WERI-Rb-1 (cell line): ENCODE measurements around the gene LSR.
"Not testable (repeated sequence)": the region's sequence is repeated elsewhere in the genome, so short reads cannot be mapped to it uniquely, and the experiment has no call there.

ENCODE experiments used
- DNase-seq: peaks from one replicate; pipeline ENCODE4 v3.0.0-alpha.2; 2020
- H3K27ac ChIP-seq: fragments of 250-450 bp; sonication (Bioruptor Pico); 2 replicates; pipeline ENCODE4 v1.5.1; 2020; ENCODE audit warnings: mild to moderate bottlenecking, moderate library complexity
- H3K27me3 ChIP-seq: fragments of 250-450 bp; sonication (Bioruptor Pico); 2 replicates; pipeline ENCODE4 v1.5.1; 2021; ENCODE audit warnings: mild to moderate bottlenecking, low read depth, moderate library complexity; ENCODE audit not compliant: insufficient read depth, severe bottlenecking
- H3K36me3 ChIP-seq: fragments of 250-450 bp; sonication (Bioruptor Pico); 2 replicates; pipeline ENCODE4 v1.5.1; 2020; ENCODE audit warnings: mild to moderate bottlenecking, moderate library complexity
- H3K4me3 ChIP-seq: 2 replicates; pipeline ENCODE4 v1.5.1; 2011; ENCODE audit warnings: low read depth, mild to moderate bottlenecking, control low read depth, low read length
- H3K9me3 ChIP-seq: fragments of 250-450 bp; sonication (Bioruptor Pico); 2 replicates; pipeline ENCODE4 v1.5.1; 2021; ENCODE audit warnings: mild to moderate bottlenecking, moderate library complexity; ENCODE audit not compliant: severe bottlenecking
- TF ChIP-seq, protein P1 (sequence below): IDR thresholded peaks from 2 replicates; pipeline ENCODE4 v1.5.1; 2011; ENCODE audit warnings: low read depth, mild to moderate bottlenecking, control low read depth, inconsistent platforms, low read length

LSR gene

DNA sequence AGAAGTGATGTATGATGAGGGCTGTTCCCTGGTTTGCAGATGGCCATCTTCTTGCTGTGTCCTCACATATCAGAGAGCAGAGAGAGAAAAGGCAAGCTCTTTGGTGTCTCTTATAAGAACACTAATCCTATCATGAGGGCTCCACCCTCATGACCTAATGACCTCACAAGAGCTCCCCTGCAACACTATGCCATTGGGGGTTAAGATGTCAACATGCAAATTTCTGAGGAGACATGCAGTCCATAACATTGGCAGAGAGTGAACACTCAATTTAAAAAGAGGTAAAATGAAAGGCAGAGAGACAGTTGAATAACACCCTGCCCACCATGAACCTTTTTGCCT is 31.2 kb upstream of the LSR start:
- H3K27me3 ChIP-seq, result no peaks in the 10 kb centered on the region
- H3K36me3 ChIP-seq, result no peaks in the 10 kb centered on the region
- no peak for DNase-seq
- H3K27ac ChIP-seq, result no peak overlapping the region
- TF ChIP-seq, protein P1, sequence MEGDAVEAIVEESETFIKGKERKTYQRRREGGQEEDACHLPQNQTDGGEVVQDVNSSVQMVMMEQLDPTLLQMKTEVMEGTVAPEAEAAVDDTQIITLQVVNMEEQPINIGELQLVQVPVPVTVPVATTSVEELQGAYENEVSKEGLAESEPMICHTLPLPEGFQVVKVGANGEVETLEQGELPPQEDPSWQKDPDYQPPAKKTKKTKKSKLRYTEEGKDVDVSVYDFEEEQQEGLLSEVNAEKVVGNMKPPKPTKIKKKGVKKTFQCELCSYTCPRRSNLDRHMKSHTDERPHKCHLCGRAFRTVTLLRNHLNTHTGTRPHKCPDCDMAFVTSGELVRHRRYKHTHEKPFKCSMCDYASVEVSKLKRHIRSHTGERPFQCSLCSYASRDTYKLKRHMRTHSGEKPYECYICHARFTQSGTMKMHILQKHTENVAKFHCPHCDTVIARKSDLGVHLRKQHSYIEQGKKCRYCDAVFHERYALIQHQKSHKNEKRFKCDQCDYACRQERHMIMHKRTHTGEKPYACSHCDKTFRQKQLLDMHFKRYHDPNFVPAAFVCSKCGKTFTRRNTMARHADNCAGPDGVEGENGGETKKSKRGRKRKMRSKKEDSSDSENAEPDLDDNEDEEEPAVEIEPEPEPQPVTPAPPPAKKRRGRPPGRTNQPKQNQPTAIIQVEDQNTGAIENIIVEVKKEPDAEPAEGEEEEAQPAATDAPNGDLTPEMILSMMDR, result no peak
- H3K9me3 ChIP-seq, result peaks cover 10% of the 10 kb centered on the region
- no peak overlapping the region for H3K4me3 ChIP-seq

DNA sequence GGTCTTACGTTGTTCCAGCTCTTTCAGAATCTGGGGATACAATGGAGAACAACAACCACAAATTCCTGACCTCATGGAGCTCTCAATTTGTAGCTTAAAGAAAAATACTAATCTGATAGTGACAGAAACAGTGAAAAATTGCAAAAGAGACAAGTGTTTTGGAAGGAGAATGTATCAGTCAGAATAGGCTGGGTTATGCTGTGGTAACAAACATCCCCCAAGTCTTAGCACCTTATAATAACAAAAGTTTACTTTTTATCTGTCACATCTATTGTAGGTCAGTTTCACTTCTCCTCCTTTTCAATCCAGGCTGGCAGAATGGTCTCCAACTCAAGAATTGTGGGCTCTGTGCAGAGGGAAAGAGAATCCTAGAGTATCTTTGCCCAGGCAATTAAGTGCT is 29.8 kb upstream of the LSR start:
- Histone ChIP-seq H3K27ac (no peak overlapping the region), H3K27me3 (no peaks in the 10 kb centered on the region), H3K9me3 (peaks cover 14% of the 10 kb centered on the region), H3K36me3 (no peaks in the 10 kb centered on the region), H3K4me3 (no peak overlapping the region)
- TF ChIP-seq, protein P1, result no peak
- DNase-seq, result no peak

DNA sequence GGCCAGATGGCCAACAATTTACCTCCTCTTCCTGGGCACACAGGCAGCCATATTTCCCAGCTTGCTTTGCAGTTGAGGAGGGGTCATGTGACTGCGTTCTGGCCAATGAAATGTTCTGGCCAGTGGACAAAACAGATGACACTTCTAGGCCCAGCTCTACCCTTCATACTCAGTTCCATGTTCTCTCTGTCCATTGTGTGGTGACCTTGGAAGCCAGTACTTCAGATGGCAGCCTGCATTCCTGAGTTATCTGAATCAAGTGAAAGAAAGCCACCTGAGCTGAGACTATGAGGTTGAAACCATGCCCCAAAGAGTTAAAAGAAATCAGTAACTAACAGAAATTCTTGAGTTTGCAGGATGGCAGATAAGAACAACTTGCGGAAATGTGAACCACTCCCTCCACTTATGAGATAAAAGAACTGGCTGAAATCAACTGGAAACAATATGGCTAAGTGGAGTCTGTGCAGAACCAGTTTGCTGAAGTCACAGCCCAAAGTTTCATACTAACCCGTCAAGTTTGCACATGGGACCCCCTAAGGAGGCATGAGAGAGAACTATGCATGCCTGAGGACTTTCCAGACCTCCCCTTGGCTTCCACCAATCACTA is 28.4 kb upstream of the LSR start:
- Histone ChIP-seq H3K9me3 (peaks cover 14% of the 10 kb centered on the region), H3K27ac (no peak overlapping the region), H3K27me3 (no peaks in the 10 kb centered on the region), H3K36me3 (no peaks in the 10 kb centered on the region), H3K4me3 (no peak overlapping the region)
- DNase-seq, result no peak
- TF ChIP-seq, protein P1, result no peak

DNA sequence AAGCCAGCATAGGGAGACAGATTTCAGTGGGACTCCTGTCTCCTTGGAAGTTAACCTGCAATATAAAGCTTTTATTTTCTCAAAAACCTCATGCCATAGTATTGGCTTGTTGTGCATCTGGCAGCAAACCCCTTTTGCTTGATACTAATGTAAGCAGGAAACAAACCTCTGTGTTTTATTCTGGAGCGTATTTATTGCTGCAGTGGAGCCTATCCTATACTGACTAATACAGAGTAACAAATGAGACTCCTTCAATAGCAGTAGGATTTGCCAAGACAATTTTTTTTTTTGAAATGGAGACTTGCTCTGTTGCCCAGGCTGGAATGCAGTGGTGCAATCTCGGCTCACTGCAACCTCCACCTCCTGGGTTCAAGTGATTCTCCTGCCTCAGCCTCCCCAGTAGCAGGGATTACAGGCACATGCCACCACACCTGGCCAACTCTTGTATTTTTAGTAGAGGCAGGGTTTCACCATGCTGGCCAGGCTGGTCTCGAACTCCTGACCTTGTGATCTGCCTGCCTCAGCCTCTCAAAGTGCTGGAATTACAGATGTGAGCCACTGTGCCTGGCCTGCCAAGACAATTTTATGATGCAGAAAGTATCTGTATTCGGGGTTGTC is 27.7 kb upstream of the LSR start:
- not testable (repeated sequence) for H3K27me3 ChIP-seq, DNase-seq, H3K27ac ChIP-seq, H3K36me3 ChIP-seq, H3K4me3 ChIP-seq
- H3K9me3 ChIP-seq, result peaks cover 14% of the 10 kb centered on the region

DNA sequence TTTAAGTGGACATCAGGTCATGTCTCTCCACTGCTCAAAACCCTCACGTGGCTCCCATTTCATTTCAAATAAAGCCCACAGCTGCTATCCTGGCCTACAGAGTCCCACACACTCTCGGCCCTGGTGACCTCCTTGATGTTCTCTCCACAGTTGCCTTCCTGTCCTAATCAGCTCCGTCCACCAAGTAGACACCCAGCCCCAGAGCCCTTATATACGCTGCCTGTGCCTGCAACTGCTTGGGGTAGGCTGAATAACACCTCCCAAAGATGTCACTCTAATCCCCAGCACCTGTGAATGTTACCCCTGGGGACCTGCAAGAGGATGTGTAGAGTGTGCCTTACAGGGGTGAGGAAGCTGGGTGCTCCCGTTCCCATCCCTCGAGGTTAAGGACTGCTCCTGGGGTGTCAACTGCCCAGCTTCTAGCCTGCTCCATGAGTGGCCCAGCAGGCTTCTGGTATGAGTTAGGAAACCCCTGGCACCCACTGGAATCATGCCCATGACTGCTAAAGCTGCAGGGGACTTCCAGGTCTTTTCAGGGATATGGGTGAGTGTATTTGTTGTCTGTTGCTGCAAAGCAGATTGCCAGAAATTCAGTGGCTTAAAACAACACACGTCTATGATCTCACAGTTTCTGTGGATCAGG is 26.3 kb upstream of the LSR start:
- Histone ChIP-seq H3K9me3 (peaks cover 14% of the 10 kb centered on the region), H3K27ac (no peak overlapping the region), H3K4me3 (no peak overlapping the region), H3K27me3 (no peaks in the 10 kb centered on the region), H3K36me3 (no peaks in the 10 kb centered on the region)
- TF ChIP-seq, protein P1, result no peak
- no peak for DNase-seq

DNA sequence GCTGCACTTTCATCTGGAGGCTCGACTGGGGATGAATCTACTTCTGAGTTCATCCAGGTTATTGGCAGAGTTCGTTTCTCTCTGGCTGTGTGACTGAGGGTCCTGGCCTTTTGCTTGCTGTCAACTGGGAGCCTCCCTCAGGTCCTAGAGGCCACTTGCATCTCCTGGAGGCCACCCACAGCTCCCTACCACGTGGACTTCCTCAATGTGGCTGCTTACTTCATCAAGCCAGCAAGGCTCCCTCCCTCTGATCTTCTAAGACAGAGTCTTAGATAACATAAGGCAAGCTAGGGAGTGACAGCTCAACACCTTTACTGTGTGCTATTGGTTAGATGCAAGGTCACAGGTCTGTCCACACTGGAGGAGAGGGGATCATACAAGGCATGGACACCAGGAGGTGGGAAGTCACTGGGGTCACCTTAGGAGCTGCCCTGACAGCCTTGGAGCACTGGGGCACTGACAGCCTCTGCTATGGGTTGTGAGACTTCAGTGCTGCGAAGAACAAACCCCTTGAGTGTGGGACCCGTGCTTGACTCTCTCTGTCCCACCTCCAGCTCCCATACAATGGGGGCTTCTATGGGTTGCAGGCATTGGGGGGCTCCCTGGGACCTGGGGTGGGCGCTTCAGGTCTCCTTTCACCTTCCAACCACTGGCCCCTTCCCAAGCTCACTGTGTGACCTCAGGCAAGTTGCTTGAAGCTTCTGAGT is 25.6 kb upstream of the LSR start:
- no peak overlapping the region for H3K27ac ChIP-seq
- DNase-seq, result no peak
- H3K4me3 ChIP-seq, result no peak overlapping the region
- TF ChIP-seq, protein P1, result no peak
- H3K36me3 ChIP-seq, result no peaks in the 10 kb centered on the region
- H3K27me3 ChIP-seq, result no peaks in the 10 kb centered on the region
- peaks cover 14% of the 10 kb centered on the region for H3K9me3 ChIP-seq
